Adrenal gland (tissue), 5 donors: ENCODE results near the gene COX4I2.

ENCODE experiments used
- POLR2A ChIP-seq, 2 donors: fragments of 450-650 bp; IDR thresholded peaks; one replicate each; pipeline ENCODE4 v1.6.1; 2017; ENCODE audit warnings: antibody characterized with exemption in 2 of 2, mild to moderate bottlenecking in 2 of 2, moderate library complexity in 1 of 2
- TF ChIP-seq, protein P1 (sequence below), 6 experiments: fragments of 450-650 bp in 4 of 6; fragments of 200-600 bp in 2 of 6; sonication (generic) in 1 of 6; IDR thresholded peaks; 1 replicate in 5 of 6; 2 replicates in 1 of 6; pipeline versions ENCODE4 v1.5.1 to v1.8.0; 2016 to 2021; ENCODE audit warnings: antibody characterized with exemption in 6 of 6, mild to moderate bottlenecking in 2 of 6, moderate library complexity in 1 of 6
- donor health status: DM: no; HTN: no; CAD: no.

DNA sequence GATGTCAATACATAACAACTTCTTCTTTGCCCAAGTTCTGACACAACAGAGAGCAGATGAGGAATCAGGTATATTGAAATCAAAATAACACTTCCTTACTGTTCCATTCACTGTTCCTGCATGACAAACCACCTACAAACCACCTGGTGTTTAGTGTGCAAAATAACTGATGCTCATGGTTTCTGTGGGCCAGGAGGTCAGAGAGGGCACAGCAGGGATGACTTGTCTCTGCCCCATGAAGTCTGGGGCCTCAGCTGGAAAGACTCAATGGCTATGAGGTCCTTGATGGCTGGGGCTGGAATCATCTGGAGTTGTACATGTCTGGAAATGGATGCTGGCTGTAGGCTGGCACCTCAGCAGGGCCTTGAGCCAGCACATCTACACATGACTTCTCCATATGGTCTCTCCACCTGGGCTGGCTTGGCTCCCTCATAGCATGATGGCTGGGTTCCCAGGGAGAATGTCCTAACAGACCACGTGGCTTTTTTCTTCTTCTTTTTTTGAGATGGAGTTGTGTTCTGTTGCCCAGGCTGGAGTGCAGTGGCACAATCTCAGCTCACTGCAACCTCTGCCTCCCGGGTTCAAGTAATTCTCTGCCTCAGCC is 7.4 kb upstream of the COX4I2 start:
- no peak for TF ChIP-seq POLR2A (IDR thresholded peaks at IDR 0.05)
- TF ChIP-seq, protein P1, sequence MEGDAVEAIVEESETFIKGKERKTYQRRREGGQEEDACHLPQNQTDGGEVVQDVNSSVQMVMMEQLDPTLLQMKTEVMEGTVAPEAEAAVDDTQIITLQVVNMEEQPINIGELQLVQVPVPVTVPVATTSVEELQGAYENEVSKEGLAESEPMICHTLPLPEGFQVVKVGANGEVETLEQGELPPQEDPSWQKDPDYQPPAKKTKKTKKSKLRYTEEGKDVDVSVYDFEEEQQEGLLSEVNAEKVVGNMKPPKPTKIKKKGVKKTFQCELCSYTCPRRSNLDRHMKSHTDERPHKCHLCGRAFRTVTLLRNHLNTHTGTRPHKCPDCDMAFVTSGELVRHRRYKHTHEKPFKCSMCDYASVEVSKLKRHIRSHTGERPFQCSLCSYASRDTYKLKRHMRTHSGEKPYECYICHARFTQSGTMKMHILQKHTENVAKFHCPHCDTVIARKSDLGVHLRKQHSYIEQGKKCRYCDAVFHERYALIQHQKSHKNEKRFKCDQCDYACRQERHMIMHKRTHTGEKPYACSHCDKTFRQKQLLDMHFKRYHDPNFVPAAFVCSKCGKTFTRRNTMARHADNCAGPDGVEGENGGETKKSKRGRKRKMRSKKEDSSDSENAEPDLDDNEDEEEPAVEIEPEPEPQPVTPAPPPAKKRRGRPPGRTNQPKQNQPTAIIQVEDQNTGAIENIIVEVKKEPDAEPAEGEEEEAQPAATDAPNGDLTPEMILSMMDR (IDR thresholded peaks at IDR 0.05) = no peak
